Osteoblast (primary cell): ENCODE results near the gene OBSCN. TPM values are rescaled to one million over a fixed set of nuclear protein-coding genes. Genes with fewer than 3 reads are reported as not detected.

Experiments used
- DNase-seq: peaks from one replicate; pipeline ENCODE4 v3.0.0; 2011; ENCODE audit warnings: low spot score, mixed read lengths; ENCODE audit not compliant: insufficient read length; ENCODE audit errors: missing footprints
- H2AFZ ChIP-seq: 2 replicates; pipeline ENCODE4 v1.6.0; 2011; ENCODE audit warnings: mild to moderate bottlenecking, low read length
- H3K27ac ChIP-seq: 2 replicates; pipeline ENCODE4 v1.5.1; 2011; ENCODE audit warnings: mild to moderate bottlenecking, low read depth, low read length, moderate library complexity
- H3K27me3 ChIP-seq: 2 replicates; pipeline ENCODE4 v1.6.0; 2012; ENCODE audit warnings: mild to moderate bottlenecking, control low read depth, inconsistent platforms, low read length, moderate library complexity; ENCODE audit not compliant: insufficient read depth
- H3K36me3 ChIP-seq: 2 replicates; pipeline ENCODE4 v1.5.1; 2011; ENCODE audit warnings: mild to moderate bottlenecking, low read length, control low read depth, moderate library complexity; ENCODE audit not compliant: insufficient read depth
- H3K4me1 ChIP-seq: 2 replicates; pipeline ENCODE4 v1.5.1; 2011; ENCODE audit warnings: mild to moderate bottlenecking, low read length, control low read depth, moderate library complexity; ENCODE audit not compliant: insufficient read depth
- H3K4me2 ChIP-seq: 2 replicates; pipeline ENCODE4 v1.6.0; 2011; ENCODE audit warnings: mild to moderate bottlenecking, low read length; ENCODE audit not compliant: insufficient read depth
- H3K4me3 ChIP-seq: fragments of 200-600 bp; sonication (generic); 3 replicates; pipeline ENCODE4 v1.5.1; 2012; ENCODE audit warnings: mild to moderate bottlenecking, low read length, inconsistent platforms; ENCODE audit not compliant: insufficient read depth
- H3K79me2 ChIP-seq: 2 replicates; pipeline ENCODE4 v1.6.0; 2012; ENCODE audit warnings: mild to moderate bottlenecking, low read length, control low read depth, inconsistent platforms; ENCODE audit not compliant: insufficient read depth
- H3K9me3 ChIP-seq: 2 replicates; pipeline ENCODE4 v1.5.1; 2011; ENCODE audit warnings: low read depth, low read length, control low read depth
- H4K20me1 ChIP-seq: 2 replicates; pipeline ENCODE4 v1.6.0; 2012; ENCODE audit warnings: mild to moderate bottlenecking, low read length, control low read depth; ENCODE audit not compliant: insufficient read depth
- CTCF ChIP-seq: IDR thresholded peaks from 2 replicates; pipeline ENCODE4 v1.5.1; 2011; ENCODE audit warnings: mild to moderate bottlenecking, low read depth, low read length, moderate library complexity; ENCODE audit errors: extremely low read depth
- total RNA-seq: library from RNA; depleted of rRNA; stranded (reverse); fragments of >200 nt; gene quantifications from 2 replicates; pipeline ENCODE4 v1.2.3, GENCODE V29; 2012

Gene OBSCN
- total RNA-seq, 1 donor, result 2.9 TPM

DNA sequence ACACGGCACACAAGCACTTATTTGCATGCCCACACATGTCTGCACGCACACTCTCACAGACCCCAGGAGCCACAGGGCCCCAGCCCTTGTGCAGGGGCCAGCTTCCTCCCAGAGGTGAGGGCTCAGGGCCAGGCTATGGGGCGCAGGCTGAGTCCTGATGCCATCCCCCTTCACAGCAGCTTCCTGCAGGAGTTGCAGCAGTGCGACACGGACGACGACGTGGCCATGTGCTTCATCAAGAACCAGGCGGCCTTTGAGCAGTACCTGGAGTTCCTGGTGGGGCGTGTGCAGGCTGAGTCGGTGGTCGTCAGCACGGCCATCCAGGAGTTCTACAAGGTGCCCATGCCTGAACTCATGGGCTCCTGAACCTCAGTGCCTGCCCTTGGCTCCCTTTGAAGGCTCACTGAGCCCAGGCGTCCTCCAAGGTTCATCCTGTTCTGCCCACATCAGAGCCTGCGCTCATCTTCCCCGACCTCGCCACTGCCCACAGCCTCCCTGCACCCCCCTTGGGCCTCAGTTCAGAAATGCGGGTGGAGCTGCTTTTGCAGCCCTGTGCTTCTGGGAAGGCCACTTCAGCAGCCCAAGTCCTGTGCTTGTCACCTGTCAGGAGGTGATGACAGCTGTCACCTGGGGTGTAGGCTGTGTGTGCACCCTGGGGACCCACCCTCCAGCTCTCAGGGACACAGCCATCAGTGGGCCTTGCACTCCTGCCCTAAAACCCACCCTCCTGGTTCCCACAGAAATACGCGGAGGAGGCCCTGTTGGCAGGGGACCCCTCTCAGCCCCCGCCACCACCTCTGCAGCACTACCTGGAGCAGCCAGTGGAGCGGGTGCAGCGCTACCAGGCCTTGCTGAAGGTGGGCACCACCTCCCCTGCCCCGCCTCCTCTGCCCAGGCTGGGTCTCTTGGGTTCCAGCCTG lies 132.2 kb downstream of the OBSCN start:
- Histone ChIP-seq H3K27ac (no peak overlapping the region), H3K79me2 (no peaks in the 10 kb centered on the region), H2AFZ (no peak overlapping the region), H3K4me3 (no peak overlapping the region), H3K27me3 (no peaks in the 10 kb centered on the region), H3K9me3 (peaks cover 4% of the 10 kb centered on the region), H3K36me3 (no peaks in the 10 kb centered on the region), H3K4me2 (no peak overlapping the region), H4K20me1 (no peaks in the 10 kb centered on the region), H3K4me1 (no peaks in the 10 kb centered on the region)
- TF ChIP-seq CTCF, result no peak
- peak; percentile 68 for DNase-seq

- Histone ChIP-seq H3K27me3 (no peaks in the 10 kb centered on the region), H4K20me1 (no peaks in the 10 kb centered on the region), H3K4me3 (no peak overlapping the region), H3K9me3 (peaks cover 4% of the 10 kb centered on the region), H3K27ac (no peak overlapping the region), H3K36me3 (no peaks in the 10 kb centered on the region), H2AFZ (no peak overlapping the region), H3K4me1 (no peaks in the 10 kb centered on the region), H3K4me2 (no peak overlapping the region), H3K79me2 (no peaks in the 10 kb centered on the region)
- peak; percentile 81 for DNase-seq
- TF ChIP-seq CTCF, result no peak
Observed at GRCh38 chr1:228340686-228341449, 133.0 kb downstream of the OBSCN start.

- no peaks in the 10 kb centered on the region for H3K79me2 ChIP-seq
- peak; percentile 65 for DNase-seq
- no peak overlapping the region for H3K4me3 ChIP-seq
- no peak for TF ChIP-seq CTCF
- H3K27ac ChIP-seq, result no peak overlapping the region
- H2AFZ ChIP-seq, result no peak overlapping the region
- no peaks in the 10 kb centered on the region for H3K4me1 ChIP-seq
- H3K27me3 ChIP-seq, result no peaks in the 10 kb centered on the region
- no peak overlapping the region for H3K4me2 ChIP-seq
- H3K36me3 ChIP-seq, result no peaks in the 10 kb centered on the region
- peaks cover 4% of the 10 kb centered on the region for H3K9me3 ChIP-seq
- no peaks in the 10 kb centered on the region for H4K20me1 ChIP-seq
Observed at GRCh38 chr1:228341450-228341813, 133.6 kb downstream of the OBSCN start.
